Omental fat pad (tissue), 4 donors: Measurements from ENCODE around the gene LRRC34. TPM values are rescaled to one million over a fixed set of nuclear protein-coding genes. Genes with fewer than 3 reads are reported as not detected.

Experiments
- ATAC-seq: fragments of 150-250 bp; one replicate; pipeline ENCODE4 v1.9.1; 2016; ENCODE audit warnings: mild to moderate bottlenecking, moderate library complexity; ENCODE audit not compliant: low FRiP score
- DNase-seq: peaks from one replicate; pipeline ENCODE4 v3.0.0-alpha.2; 2019; ENCODE audit warnings: low spot score
- CTCF ChIP-seq, 3 donors: fragments of 450-650 bp; IDR thresholded peaks; one replicate each; pipeline ENCODE4 v1.5.1; 2016 to 2017; ENCODE audit warnings: antibody characterized with exemption in 3 of 3, mild to moderate bottlenecking in 3 of 3, moderate library complexity in 2 of 3
- total RNA-seq, 4 donors: library from RNA; depleted of rRNA; stranded (reverse); fragments of >200 nt; gene quantifications; one replicate each; pipeline ENCODE4 v1.1.0, GENCODE V29; 2016

LRRC34 gene
- total RNA-seq, 4 donors from 2014 or later: 1.9 to 14.8 (median 2.7) TPM

- DNase-seq (no peak), ATAC-seq (no peak)
- TF ChIP-seq CTCF (IDR thresholded peaks at IDR 0.05): no peak
Observed at GRCh38 chr3:169846458-169847193, 33.9 kb upstream of the LRRC34 start.

- no peak for ATAC-seq
- no peak for DNase-seq
- TF ChIP-seq CTCF (IDR thresholded peaks at IDR 0.05): no peak
Observed at GRCh38 chr3:169842960-169843359, 30.3 kb upstream of the LRRC34 start.

- DNase-seq: no peak
- ATAC-seq: no peak
- no peak for TF ChIP-seq CTCF (IDR thresholded peaks at IDR 0.05)
Observed at GRCh38 chr3:169841171-169841570, 28.5 kb upstream of the LRRC34 start.

GRCh38 chr3:169838511-169839030 is 25.9 kb upstream of the LRRC34 start:
- TF ChIP-seq CTCF (IDR thresholded peaks at IDR 0.05): no peak
- DNase-seq (no peak), ATAC-seq (no peak)

- TF ChIP-seq CTCF (IDR thresholded peaks at IDR 0.05): no peak
- DNase-seq (no peak), ATAC-seq (no peak)
Observed at GRCh38 chr3:169836942-169837275, 24.2 kb upstream of the LRRC34 start.

- DNase-seq (no peak), ATAC-seq (no peak)
- no peak for TF ChIP-seq CTCF (IDR thresholded peaks at IDR 0.05)
Observed at GRCh38 chr3:169836078-169836941, 23.6 kb upstream of the LRRC34 start.
